OCI-LY7 (cell line): ENCODE results near the gene SH3TC2. TPM values are rescaled to one million over a fixed set of nuclear protein-coding genes. Genes with fewer than 3 reads are reported as not detected.

Experiments
- BruUV-seq: library from RNA; stranded (reverse); fragments of 400-500 nt; replicated peaks from 2 replicates; lab custom pipeline; 2021; lab: Mats Ljungman, UMichigan
- CTCF ChIA-PET: fragments of 300-600 bp; sonication (Branson Sonifier 250); formaldehyde crosslinking; loops from one replicate; lab custom pipeline; 2022; ENCODE audit warnings: antibody characterized with exemption; ENCODE audit not compliant: unreplicated experiment; lab: Charles Lee
- POLR2A ChIA-PET: fragments of 300-600 bp; sonication (Branson Sonifier 250); formaldehyde crosslinking; loops from one replicate; lab custom pipeline; 2022; ENCODE audit warnings: antibody characterized with exemption; lab: Charles Lee
- DNase-seq: peaks from one replicate; pipeline ENCODE4 v3.0.0-alpha.2; 2015; ENCODE audit warnings: low spot score
- H2AFZ ChIP-seq: fragments of 200-600 bp; sonication (generic), shearing (Covaris generic); 2 replicates; pipeline ENCODE4 v1.6.1; 2014; ENCODE audit warnings: mild to moderate bottlenecking, antibody characterized with exemption, low read length, moderate library complexity
- H3K27ac ChIP-seq: fragments of 200-600 bp; sonication (generic); 2 replicates; pipeline ENCODE4 v1.5.1; 2014; ENCODE audit warnings: mixed run types, low read depth, mild to moderate bottlenecking, moderate library complexity, low read length, inconsistent platforms; ENCODE audit not compliant: poor library complexity, severe bottlenecking
- H3K36me3 ChIP-seq: fragments of 200-600 bp; sonication (generic); 2 replicates; pipeline ENCODE4 v1.6.1; 2014; ENCODE audit warnings: mild to moderate bottlenecking, antibody characterized with exemption, low read length, moderate library complexity, mixed read lengths; ENCODE audit not compliant: insufficient read depth
- H3K4me1 ChIP-seq: fragments of 200-600 bp; sonication (generic); 2 replicates; pipeline ENCODE4 v1.5.1; 2014; ENCODE audit warnings: mild to moderate bottlenecking, low read length; ENCODE audit not compliant: insufficient read depth, poor library complexity, severe bottlenecking
- H3K4me2 ChIP-seq: fragments of 200-600 bp; sonication (generic); 2 replicates; pipeline ENCODE4 v1.6.1; 2014; ENCODE audit warnings: mild to moderate bottlenecking, low read length
- H3K4me3 ChIP-seq: fragments of 200-600 bp; sonication (generic); 2 replicates; pipeline ENCODE4 v1.5.1; 2014; ENCODE audit warnings: mild to moderate bottlenecking, low read depth, low read length; ENCODE audit not compliant: poor library complexity, severe bottlenecking
- H3K79me2 ChIP-seq: fragments of 200-600 bp; sonication (generic); 2 replicates; pipeline ENCODE4 v1.6.1; 2016; ENCODE audit warnings: low read depth, mild to moderate bottlenecking, low read length, moderate library complexity, mixed read lengths; ENCODE audit not compliant: insufficient read depth
- H3K9me2 ChIP-seq: fragments of 200-600 bp; sonication (generic); 2 replicates; pipeline ENCODE4 v1.6.1; 2016; ENCODE audit warnings: mild to moderate bottlenecking, low read length, mixed read lengths; ENCODE audit not compliant: insufficient read depth
- H3K9me3 ChIP-seq: fragments of 200-600 bp; sonication (generic); 2 replicates; pipeline ENCODE4 v1.6.1; 2014; ENCODE audit warnings: mild to moderate bottlenecking, mixed run types, low read length, mixed read lengths
- H4K20me1 ChIP-seq: fragments of 200-600 bp; sonication (generic); 2 replicates; pipeline ENCODE4 v1.6.1; 2014; ENCODE audit warnings: mild to moderate bottlenecking, antibody characterized with exemption, low read length, moderate library complexity, mixed read lengths; ENCODE audit not compliant: insufficient read depth
- CTCF ChIP-seq: fragments of 200-600 bp; sonication (generic); conservative IDR thresholded peaks from 2 replicates; pipeline ENCODE4 v1.5.1; 2014; ENCODE audit warnings: mild to moderate bottlenecking, antibody characterized with exemption, low read length, moderate library complexity, mixed read lengths
- EZH2phosphoT487 ChIP-seq: fragments of 200-600 bp; sonication (generic); IDR thresholded peaks from 2 replicates; pipeline ENCODE4 v1.6.1; 2018; ENCODE audit warnings: low read depth, borderline replicate concordance, mild to moderate bottlenecking, mixed run types, antibody characterized with exemption, low read length, moderate library complexity, mixed read lengths
- intact Hi-C: fragments of 100-400 bp; cut with micrococcal nuclease; formaldehyde crosslinking; loops from one replicate; pipeline ENCODE4 v1.10.0; 2022; ENCODE audit not compliant: unreplicated experiment
- total RNA-seq, 2 experiments: library from RNA; depleted of rRNA in 1 of 2; stranded (reverse); fragments of >200 nt in 1 of 2; shearing (Covaris generic) in 1 of 2; gene quantifications; 2 replicates each; pipeline ENCODE4 v1.2.3, GENCODE V29; 2014 to 2022

The SH3TC2 gene
- total RNA-seq, 2 experiments from 2014 or later: not detected

- Histone ChIP-seq H3K9me2 (no peaks in the 10 kb centered on the region), H3K36me3 (no peaks in the 10 kb centered on the region), H3K27ac (no peak overlapping the region), H2AFZ (no peak overlapping the region), H3K4me2 (no peak overlapping the region), H3K79me2 (no peaks in the 10 kb centered on the region), H3K4me1 (no peaks in the 10 kb centered on the region), H3K9me3 (no peaks in the 10 kb centered on the region), H3K4me3 (no peak overlapping the region), H4K20me1 (no peaks in the 10 kb centered on the region)
- POLR2A ChIA-PET: interaction anchor here (1.1 kb wide), 1 partner anchor 15 kb away, joined by 3 read pairs; no protein-coding TSS in a partner anchor
- BruUV-seq: no TSS peak
- no peak for DNase-seq
- CTCF ChIA-PET: no interaction called here
- TF ChIP-seq EZH2phosphoT487 (no peak), CTCF (no peak)
- intact Hi-C loops: no loop called here
Observed at GRCh38 chr5:149047462-149047861, 15.4 kb downstream of the SH3TC2 start.

- CTCF ChIA-PET: no interaction called here
- no peak overlapping the region for H3K4me2 ChIP-seq
- no peaks in the 10 kb centered on the region for H4K20me1 ChIP-seq
- BruUV-seq: no TSS peak
- no peak for TF ChIP-seq EZH2phosphoT487
- no peak for TF ChIP-seq CTCF
- no peak overlapping the region for H3K27ac ChIP-seq
- H3K9me3 ChIP-seq: no peaks in the 10 kb centered on the region
- no peak overlapping the region for H2AFZ ChIP-seq
- no peaks in the 10 kb centered on the region for H3K4me1 ChIP-seq
- H3K79me2 ChIP-seq: no peaks in the 10 kb centered on the region
- H3K36me3 ChIP-seq: no peaks in the 10 kb centered on the region
- no peak for DNase-seq
- H3K9me2 ChIP-seq: no peaks in the 10 kb centered on the region
- POLR2A ChIA-PET: interaction anchor here (0.6 to 1.0 kb wide), 3 partner anchors 10 to 1112 kb away, joined by 3 read pairs; no protein-coding TSS in a partner anchor
- intact Hi-C loops: no loop called here
- no peak overlapping the region for H3K4me3 ChIP-seq
Observed at GRCh38 chr5:149046196-149046829, 16.5 kb downstream of the SH3TC2 start.

GRCh38 chr5:149045089-149045460, 17.8 kb downstream of the SH3TC2 start:
- intact Hi-C loops: no loop called here
- Histone ChIP-seq H3K4me3 (no peak overlapping the region), H3K4me1 (no peaks in the 10 kb centered on the region), H4K20me1 (no peaks in the 10 kb centered on the region), H3K9me3 (no peaks in the 10 kb centered on the region), H2AFZ (no peak overlapping the region), H3K4me2 (no peak overlapping the region), H3K9me2 (no peaks in the 10 kb centered on the region), H3K79me2 (no peaks in the 10 kb centered on the region), H3K36me3 (no peaks in the 10 kb centered on the region), H3K27ac (no peak overlapping the region)
- no TSS peak for BruUV-seq
- DNase-seq: no peak
- TF ChIP-seq CTCF: no peak
- no peak for TF ChIP-seq EZH2phosphoT487
- ChIA-PET CTCF (interaction anchor here (0.5 kb wide), 1 partner anchor 98 kb away, joined by 3 read pairs; no protein-coding TSS in a partner anchor), POLR2A (interaction anchor here (0.7 to 1.0 kb wide), 3 partner anchors 10 to 31 kb away, joined by 3 read pairs; no protein-coding TSS in a partner anchor)
